ENCODE results near the gene IQGAP3.
A peak's percentile ranks its signal among the peaks of the same experiment; 100 is the strongest.

IQGAP3 gene

DNA sequence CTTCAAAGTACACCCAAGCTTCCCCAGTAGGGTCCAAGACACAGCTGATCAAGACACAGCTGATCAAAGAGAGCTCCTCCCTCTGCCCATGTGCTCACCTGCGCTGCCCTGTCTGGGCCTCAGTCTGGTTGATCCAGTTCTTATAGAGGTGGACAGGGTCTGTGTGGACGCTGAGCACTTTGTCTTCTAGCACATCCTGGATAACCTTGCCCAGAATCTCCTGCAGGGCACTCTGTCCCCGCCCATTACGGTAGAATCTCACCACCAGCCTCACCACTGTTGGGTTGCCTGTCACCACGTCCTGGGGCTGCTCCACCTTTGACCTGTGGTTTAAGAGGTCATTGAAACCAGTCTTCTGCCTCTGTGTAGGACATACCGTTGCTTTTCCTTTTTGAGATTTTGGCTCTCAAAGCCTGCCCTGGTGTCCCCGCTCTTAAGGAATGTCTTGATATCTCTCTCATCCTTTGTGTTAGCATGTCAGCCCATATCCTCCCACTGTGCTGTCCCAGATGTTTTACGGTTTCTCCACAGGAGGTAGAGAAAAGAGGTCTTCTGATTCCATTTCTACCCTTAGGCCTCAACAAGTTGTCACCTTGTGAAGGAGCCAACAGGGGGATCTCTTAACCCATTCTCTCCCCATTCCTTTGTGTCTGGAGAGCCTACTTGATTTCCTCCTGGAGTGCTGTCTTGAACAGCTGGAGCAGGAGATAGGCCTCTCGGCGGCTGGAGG, 33.5 kb downstream of the IQGAP3 start:
- DNase-seq: no peak

DNA sequence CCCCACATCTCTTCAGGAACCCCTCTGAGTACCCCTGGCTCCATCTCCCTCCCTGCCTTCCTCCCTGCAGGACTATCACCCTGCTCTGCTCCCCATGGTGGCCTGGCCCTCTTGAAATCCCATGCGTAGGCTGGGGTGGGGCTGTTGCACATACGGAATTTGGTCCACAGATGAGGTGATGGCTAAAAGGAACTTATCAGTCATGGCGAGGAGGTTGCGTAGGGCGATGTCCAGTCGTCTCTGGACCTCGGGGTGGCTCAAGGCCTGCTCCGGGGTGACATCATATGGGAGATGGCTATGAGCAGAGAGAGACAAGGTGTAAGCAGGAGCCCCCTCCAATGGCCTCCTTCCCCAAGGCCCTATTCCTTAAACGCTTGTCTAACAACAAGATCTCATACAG, 35.3 kb downstream of the IQGAP3 start:
- DNase-seq: no peak

DNA sequence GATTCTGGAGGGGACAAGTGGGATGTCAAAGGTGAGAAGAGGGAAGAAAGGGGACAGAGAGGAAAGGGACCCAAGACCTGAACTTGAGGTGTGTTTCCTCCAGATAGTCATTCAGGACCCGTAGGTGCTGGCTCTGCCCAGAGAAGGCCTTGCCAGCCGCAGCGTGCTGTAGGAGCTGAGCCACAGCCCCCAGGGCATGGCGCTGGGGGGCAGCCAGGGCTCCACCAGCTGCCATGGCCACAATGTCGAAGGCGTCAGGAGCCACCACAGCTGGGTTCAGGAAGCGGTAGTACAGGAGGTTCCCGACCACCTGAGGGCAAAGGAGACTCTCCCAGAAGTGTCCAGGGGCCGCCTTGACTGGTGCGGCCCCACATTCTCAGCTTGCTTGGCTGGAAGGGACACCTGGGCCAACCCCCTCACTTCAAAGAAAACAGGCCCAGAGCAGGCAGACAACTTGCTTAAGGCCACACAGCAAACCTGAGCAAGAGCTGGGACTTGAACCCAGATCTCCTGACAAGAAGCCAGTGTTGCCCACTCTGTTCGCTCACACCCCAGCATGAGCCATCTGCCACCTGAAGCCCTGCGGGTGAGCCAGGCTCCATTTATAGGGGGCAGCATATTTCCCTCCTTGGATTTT, 37.8 kb downstream of the IQGAP3 start:
- DNase-seq: no peak

DNA sequence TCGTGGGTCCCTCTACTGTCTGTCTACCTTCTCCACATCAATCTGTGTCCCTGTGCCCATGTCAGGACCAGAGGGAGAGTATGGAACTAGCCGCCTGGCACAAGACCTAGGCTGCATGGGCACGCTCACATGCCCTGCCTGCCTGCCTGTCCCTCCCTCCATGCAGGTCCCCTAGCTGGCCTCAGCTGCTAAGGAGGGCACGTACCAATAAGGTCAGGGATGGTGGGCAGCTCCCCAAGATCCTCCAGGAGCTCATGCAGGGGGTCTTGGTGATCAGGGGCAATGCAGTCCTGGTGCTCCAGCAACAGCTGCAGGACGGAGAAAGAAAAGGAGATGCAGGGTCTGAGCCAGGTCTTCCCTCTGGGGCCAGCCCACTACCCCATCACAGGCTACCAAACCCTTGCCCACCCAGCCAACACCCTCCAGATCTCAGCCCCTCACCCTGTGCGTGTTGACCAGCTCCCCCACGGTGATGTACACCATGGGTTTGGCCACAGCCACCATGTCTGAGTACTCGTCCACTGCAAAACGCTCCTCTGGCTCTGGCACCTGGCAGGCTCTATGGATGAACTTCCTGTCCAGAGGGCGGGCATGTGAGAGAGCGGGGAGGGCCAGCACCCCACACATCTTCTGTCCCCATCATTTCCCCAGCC, 38.7 kb downstream of the IQGAP3 start:
- no peak for DNase-seq

DNA sequence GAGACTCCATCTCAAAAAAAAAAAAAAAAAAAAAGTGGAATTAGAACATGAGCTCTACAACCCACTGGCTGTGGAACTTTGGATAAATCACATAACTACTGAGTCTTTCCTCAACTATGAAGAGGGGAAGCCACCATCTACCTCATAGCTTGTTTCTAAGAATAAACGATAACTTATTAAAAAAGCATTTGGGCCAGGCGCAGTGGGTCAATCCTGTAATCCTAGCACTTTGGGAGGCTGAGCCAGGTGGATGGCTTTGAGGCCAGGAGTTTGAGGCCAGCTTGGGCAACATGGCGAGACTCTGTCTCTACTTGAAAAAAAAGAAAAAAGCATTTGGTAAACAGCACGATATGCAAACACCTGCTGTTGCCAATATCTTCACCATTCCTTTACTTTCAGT, 40.0 kb downstream of the IQGAP3 start:
- DNase-seq: no peak

DNA sequence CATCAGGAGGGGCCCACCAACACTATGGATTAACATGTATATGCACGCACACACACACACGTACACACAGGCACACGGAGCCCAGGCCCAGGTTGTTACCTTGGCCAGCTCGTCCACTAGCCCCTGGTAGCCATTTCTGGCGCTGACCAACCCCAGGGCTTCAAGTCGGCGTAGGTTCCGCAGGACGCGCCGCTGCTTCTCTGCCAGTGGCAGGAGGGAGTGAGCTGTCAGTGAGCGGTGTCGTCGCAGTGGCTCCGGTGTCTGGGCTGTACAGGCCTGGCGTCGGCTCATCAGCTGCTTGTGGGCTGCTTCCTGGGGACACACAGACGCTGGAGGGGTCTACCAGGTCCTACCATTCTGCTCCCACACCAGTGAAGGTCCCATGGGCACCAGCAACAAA, 42.4 kb downstream of the IQGAP3 start:
- DNase-seq: no peak

DNA sequence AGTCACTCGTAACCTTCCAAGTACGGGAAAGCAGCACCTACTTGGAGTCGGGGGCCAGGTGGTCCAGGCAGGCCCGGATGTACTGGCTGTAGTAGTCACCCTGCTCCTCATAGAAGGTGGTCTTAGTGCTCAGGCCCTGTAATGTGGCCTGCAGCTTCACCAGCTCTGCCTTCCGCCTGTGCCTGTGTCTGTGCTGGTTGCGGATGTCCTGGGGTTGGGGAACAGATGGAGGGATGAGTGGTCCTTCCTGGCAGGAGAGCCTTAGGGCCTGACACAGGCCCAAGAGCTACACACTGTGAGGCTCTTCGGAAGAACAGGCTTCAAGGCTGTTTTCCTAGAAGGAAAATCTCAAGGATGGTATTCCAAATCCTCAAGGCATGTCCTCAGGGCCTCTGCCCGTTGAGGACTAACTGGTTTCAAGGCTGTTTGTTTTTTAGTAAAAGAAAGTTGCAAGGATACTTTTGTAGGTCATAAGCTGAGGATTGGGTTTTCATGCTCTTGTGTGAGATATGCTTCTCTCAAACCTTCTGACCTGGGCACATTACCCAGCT, 43.4 kb downstream of the IQGAP3 start:
- DNase-seq: no peak

DNA sequence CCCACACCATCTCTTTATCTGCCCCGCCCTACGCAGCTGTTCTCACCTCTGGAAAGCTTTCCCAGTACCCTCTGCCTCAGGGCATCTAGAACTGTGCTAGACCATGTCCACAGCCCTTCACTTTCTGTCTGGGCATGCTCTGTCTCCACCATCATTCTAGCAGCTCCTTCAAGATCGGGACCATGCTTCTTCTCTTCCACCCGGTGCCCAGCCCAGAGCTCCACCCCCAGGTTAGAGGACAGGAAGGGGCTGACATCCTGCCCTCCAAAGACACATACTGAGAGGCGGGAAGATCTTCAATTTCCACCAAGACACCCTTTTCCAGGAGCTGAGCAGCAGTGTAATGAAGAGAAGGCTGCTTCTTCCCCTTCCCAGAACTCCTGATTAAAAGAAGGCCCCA, 44.1 kb downstream of the IQGAP3 start:
- DNase-seq: no peak

DNA sequence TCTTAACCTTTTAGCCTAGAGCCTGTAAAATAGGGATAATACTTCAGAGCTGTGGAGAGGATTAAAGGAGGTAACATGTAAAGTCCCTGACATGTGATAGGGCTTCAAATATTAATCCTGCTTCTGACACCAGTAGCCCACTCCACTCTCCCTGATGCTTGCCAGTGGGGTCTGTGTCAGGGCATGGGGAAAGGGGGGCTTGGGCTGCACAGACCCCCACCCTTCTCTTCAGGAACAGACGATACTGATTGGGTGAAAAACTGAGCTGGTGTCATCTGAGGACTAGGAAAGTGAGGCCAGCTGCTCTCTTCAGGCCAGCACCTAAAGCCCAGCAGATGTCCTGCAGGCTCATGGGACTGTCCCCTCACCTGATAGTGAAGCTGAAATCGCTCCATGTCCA, 44.8 kb downstream of the IQGAP3 start:
- no peak for DNase-seq

DNA sequence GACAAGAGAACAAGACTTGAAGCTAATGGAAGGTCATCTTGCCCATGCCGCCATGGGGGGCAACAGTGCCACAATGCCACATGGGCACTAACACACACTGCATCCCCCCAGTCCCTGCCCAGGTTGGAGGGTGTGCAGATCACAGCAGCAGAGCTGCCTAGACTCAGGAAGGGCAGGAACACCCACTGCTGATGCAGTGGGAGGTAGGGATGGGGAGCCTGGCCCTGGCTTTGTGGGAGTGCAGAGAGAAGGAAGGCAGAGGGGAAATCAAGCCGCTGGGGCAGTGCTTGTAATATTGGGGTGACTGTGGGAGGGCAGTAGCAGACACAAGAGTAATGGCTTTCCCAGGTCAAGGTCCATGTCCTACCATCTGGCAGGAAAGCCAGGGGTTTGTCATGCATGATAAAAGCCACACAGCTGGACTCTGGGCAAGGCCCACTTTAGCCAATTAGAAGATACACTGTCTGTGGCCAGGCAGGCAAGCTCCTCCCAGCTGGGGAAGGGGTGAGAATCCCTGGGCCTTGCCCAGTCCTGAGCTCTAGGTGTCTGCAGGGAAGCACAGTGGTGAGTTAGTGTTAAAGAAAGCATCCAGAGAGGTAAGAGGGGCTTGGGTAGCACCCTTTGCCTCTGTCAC, 46.4 kb downstream of the IQGAP3 start:
- no peak for DNase-seq

DNA sequence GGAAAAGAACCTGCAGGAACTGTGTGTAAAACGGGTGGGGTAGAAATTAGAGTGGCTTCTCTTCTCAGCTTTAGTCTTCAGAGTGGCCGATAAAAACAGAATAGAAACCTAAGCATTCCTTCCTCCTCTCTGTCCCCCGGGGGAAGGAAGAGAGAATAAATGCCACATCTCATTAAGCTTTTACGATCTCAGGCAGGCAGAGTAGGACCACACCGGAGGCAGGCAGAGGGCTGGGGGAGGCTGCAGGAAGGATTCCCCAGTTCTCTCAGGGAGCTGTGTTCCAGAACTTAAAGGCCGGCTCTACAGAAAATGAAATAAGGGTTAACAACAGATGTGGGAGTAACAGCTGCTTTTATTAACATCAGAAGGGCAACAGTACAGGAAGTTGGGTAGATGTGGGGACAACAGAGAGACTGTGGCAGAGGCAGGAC, 47.3 kb downstream of the IQGAP3 start:
- DNase-seq: peak in 1 of 3 donors; percentile 42

DNA sequence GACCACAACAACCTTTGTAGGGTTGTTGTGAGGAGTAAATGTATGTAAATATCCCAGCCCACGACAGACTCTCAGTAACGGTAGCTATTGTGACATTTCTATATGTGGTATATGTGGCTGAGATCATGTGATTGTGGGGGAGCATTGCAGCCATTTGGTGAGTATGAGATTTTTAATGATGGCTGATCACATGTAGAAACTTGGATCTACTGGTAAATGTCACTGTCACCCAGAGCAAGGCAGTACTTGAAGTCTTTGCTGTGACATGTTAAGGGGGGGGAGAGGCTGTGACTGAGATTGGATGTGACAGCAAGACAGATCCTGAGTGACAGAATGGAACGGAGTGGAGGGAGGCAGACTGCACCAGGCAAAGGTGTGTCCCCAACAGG, 47.9 kb downstream of the IQGAP3 start:
- DNase-seq: peak; percentile 51 to 63 (median 58)

DNA sequence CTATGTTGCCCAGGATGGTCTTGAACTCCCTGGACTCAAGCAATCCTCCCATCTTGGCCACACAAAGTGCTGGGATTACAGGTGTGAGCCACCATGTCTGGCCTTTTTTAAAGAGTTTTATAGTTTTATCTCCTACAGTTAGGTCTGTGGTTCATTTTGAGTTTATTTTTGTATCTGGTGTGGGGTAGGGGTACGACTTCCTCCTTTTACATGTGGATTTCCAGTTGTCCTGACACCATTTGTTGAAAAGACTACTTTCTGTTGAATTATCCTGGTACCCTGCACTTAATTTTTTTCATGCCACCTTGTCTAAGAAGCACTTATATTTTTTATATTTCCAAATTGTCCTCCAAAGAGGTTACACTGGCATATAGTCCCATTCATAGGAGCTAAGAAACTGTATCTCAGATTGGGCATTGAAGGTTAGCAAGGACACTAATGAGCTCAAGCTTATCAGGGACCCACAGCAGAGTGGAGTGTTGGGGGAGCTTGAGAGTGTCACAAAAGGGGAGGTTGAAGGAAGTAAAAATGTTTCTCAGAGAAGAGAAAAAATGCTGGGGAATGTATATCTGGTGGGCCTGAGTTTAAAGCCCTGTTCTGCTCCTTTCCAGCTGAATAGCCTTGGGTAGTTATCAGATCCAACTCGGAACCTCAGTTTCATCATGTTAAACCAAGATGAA, 48.4 kb downstream of the IQGAP3 start:
- no peak for DNase-seq

DNA sequence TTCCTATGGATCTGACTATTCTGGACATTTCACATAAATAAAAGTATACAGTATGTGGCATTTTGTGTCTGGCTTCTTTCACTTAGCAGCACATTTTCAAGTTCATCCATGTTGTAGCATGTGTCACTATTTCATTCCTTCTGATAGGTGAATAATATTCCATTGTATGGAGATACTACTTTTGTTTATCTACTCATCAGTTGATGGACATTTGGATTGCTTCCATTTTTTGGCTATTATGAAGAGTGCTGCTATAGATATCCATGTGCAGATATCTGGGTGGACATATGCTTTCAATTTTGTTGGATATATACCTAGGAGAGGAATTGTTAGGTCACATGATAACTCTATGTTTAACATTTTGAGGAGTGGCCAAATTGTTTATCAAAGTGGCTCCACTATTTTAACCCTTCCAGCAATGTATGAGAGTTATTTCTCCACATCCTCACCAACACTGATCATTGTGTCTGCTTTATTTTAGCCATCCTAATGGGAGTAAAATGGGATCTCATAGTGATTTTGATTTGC, 49.9 kb downstream of the IQGAP3 start:
- no peak for DNase-seq

DNA sequence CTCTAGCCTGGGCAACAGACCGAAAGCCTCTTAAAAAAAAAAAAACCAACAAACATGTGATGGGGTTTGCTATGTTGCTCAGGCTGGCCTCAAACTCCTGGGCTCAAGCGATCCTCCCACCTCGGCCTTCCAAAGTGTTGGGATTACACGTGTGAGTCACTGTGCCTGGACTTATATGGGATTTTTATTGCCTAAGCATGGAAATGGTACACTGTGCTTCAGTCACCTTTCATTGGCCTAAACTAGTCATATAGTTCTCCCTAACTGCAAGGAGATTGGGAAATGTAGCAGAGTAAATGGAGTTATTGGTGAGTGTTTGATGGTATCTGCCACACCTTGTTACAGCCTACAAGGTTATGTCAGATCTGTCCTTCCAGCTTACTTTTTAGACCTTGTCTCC, 54.6 kb downstream of the IQGAP3 start:
- DNase-seq: no peak

DNA sequence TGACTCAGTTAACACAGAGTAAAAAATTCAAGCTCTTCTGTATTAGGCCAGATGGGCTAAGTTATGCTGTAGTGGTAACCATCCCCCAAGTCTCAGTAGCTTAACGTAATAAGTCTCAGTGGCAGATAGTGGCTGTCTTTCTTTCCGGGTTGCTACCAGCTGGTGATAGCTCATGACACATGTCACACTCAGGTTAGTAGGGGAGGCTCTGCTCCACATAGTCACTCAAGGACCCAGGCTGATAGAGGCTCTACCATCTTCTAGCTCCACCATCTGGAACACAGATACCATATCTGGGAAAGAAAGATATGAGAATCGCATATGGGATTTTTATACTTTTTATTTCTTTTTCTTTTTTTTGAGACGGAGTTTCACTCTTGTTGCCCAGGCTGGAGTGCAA, 55.5 kb downstream of the IQGAP3 start:
- DNase-seq: no peak

DNA sequence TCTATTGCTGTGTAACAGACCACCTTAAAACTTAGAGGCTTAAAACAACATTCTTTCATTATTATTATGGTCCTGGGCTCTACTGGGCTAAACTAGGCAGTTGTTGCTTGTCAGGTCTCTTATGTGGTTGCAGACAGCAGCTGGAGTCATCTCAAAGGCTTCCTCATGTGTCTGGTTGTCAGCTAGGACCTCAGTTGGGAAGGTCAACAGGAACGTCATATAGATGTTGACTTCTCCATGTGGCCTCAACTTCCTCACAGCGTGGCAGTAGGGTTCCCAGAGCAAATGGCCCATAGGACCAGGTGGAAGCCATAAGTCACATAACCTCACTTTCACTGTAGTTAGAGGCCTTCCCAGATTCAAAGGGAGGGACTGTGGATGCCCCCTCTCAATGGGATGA, 56.4 kb downstream of the IQGAP3 start:
- DNase-seq: peak; percentile 55 to 69 (median 60)

DNA sequence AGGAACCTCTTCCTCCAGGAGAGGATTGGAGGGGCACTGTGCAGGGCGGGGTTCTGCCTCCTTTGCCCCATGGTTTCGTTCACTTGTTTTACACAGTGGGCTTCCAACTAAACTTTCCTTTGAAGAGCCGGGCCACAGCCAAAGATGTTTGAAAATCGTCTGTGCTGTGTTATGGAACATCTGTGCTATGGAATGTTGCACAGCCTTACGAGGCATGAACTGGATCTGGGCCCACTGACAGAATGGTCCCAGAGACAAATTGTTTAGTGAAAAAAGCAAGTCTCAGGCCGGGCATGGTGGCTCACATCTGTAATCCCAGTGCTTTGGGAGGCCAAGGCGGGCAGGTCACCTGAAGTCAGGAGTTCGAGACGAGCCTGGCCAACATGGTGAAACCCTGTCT, 59.2 kb downstream of the IQGAP3 start:
- no peak for DNase-seq

DNA sequence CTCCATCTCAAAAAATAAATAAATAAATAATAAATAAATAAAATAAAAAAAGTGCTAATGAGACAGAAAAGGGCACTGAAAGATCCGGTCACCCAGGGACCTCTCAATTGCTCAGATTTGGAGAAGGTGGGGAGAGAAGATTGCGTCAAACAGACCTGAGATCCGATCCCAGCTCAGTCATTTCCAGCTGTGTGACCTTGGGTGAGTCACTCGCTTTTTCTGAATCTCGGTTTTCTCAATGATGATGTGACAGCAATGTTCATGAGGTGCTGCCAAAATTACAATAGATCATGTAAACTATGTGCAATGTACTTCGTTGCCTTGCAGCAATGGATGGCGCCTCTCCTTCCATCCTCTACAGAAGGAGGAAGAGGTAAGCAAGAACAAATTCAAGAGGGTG, 60.7 kb downstream of the IQGAP3 start:
- DNase-seq: peak; percentile 69 to 78 (median 77)

DNA sequence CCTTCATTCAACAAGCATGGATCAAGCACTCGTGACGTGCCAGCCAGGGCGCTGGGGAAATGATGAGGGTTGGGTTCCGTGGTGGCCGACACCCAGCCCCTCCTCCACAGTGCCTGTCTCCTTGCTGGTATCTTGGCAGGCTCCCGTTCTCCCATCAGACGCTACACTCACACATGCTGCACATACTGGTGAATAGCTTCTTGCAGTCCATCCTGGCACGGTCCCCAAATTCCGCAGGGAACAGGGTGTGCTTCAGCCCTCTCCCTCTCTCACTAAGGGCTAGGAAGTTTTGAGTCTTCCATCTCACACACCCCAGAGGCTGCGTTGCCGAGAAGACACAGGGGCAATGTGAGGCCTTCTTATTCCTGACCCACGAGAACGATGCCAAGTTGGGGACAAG, 61.7 kb downstream of the IQGAP3 start:
- DNase-seq: no peak

DNA sequence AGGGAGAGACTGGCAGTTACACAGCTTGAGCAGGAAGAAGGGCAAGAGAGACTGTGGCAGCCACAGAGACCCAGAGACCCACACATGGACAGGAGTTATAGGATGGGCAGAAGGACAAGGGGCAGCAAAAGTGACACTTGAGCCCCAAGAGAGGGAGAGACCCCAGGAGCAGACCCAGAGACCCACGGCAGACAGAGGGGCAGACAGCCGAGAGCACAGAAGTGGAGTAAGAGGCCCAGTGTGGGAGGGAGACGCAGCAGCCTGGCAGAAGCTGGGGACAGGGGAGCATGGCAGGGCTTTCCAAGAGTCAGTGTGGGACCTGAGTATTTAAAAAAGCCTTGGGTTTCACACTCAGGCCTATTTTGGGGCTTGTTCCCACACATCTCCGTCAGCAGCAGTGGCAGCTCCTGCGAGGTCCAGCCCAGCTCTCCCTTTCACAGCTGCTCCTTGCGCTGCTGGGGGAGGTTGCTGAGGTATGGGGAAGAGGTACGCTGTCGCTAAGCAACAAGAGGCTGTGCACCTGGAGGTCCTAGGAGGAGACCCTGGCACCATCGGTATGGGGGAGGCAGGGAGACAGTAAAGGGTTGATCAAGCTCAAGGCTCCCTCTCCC, 62.8 kb downstream of the IQGAP3 start:
- DNase-seq: no peak

DNA sequence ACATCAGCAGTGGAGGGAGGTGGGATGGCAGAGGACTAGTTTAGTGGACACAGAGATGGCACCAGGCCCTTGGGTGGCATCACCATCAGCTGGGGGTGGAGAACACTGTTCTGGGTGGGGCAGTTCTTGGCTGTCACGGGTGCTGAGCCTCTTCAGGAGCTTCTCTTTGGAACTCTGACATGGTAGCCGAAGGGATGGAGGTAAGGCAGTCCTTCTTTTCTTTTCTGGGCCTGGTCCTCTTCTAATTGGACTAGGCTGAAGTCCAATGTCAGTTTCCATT, 63.5 kb downstream of the IQGAP3 start:
- peak in 1 of 3 donors; percentile 18 for DNase-seq

Data from suppressor macrophage treated with lipopolysaccharide for 1 hour (primary cell).